ENCODE results near the gene ZNG1A.
"Not testable (repeated sequence)": the region's sequence is repeated elsewhere in the genome, so short reads cannot be mapped to it uniquely, and the experiment has no call there.

The ZNG1A gene

GRCh38 chr9:98775-99174 lies 80.1 kb downstream of the ZNG1A start:
- not testable (repeated sequence) for DNase-seq (ENCODE audit: low read depth)

GRCh38 chr9:94992-95391 lies 83.9 kb downstream of the ZNG1A start:
- not testable (repeated sequence) for DNase-seq (ENCODE audit: low read depth)

- DNase-seq (ENCODE audit: low read depth), result not testable (repeated sequence)
These were observed 84.5 kb downstream of the ZNG1A start for GRCh38 chr9:94323-94722.

- DNase-seq (ENCODE audit: low read depth), result not testable (repeated sequence)
These were observed 84.9 kb downstream of the ZNG1A start for GRCh38 chr9:93909-94308.

- not testable (repeated sequence) for DNase-seq (ENCODE audit: low read depth)
These were observed 88.0 kb downstream of the ZNG1A start for GRCh38 chr9:90851-91250.

- not testable (repeated sequence) for DNase-seq (ENCODE audit: low read depth)
These were observed 90.3 kb downstream of the ZNG1A start for GRCh38 chr9:88396-89037.

- DNase-seq (ENCODE audit: low read depth), result not testable (repeated sequence)
These were observed 91.0 kb downstream of the ZNG1A start for GRCh38 chr9:87860-88259.

GRCh38 chr9:87105-87504 lies 91.8 kb downstream of the ZNG1A start:
- not testable (repeated sequence) for DNase-seq (ENCODE audit: low read depth)

- DNase-seq (ENCODE audit: low read depth), result not testable (repeated sequence)
These were observed 92.2 kb downstream of the ZNG1A start for GRCh38 chr9:86697-87096.

GRCh38 chr9:82932-83689 lies 95.7 kb downstream of the ZNG1A start:
- DNase-seq (ENCODE audit: low read depth), result not testable (repeated sequence)

GRCh38 chr9:78333-78732 lies 100.5 kb downstream of the ZNG1A start:
- DNase-seq (ENCODE audit: low read depth), result peak; percentile 4

GRCh38 chr9:76389-76788 lies 102.5 kb downstream of the ZNG1A start:
- not testable (repeated sequence) for DNase-seq (ENCODE audit: low read depth)

GRCh38 chr9:73900-74525 lies 104.8 kb downstream of the ZNG1A start:
- DNase-seq (ENCODE audit: low read depth), result not testable (repeated sequence)

- DNase-seq (ENCODE audit: low read depth), result peak; percentile 2
These were observed 105.6 kb downstream of the ZNG1A start for GRCh38 chr9:73076-73899.
